Panc1 (cell line): ENCODE results near the gene RENBP. TPM values are rescaled to one million over a fixed set of nuclear protein-coding genes. Genes with fewer than 3 reads are reported as not detected.
A peak's percentile ranks its signal among the peaks of the same experiment; 100 is the strongest.

Experiments
- ATAC-seq: fragments of 200-7000 bp; cut with Tn5 transposase; 2 replicates; pipeline ENCODE4 v1.9.1; 2020; ENCODE audit warnings: mild to moderate bottlenecking, moderate library complexity
- BruUV-seq: library from RNA; stranded (reverse); fragments of 400-500 nt; replicated peaks from 2 replicates; lab custom pipeline; 2021; lab: Mats Ljungman, UMichigan
- CTCF ChIA-PET: fragments of 300-600 bp; sonication (Branson Sonifier 250); formaldehyde crosslinking; loops from one replicate; lab custom pipeline; 2022; ENCODE audit warnings: antibody characterized with exemption; lab: Charles Lee
- POLR2A ChIA-PET: fragments of 300-600 bp; sonication (Branson Sonifier 250); formaldehyde crosslinking; loops from one replicate; lab custom pipeline; 2022; ENCODE audit warnings: antibody characterized with exemption; lab: Charles Lee
- DNase-seq: peaks from one replicate; pipeline ENCODE4 v3.0.0-alpha.2; 2010; ENCODE audit warnings: low read depth, low spot score
- H3K27ac ChIP-seq: 2 replicates; pipeline ENCODE4 v1.5.1; 2011; ENCODE audit warnings: mild to moderate bottlenecking, low read length, inconsistent platforms
- H3K27me3 ChIP-seq: fragments of 200-500 bp; sonication (Bioruptor generic); 2 replicates; pipeline ENCODE4 v1.6.0; 2014; ENCODE audit warnings: low read length, inconsistent platforms; ENCODE audit not compliant: control insufficient read depth, insufficient read depth
- H3K36me3 ChIP-seq: fragments of 200-500 bp; sonication (Bioruptor generic); 2 replicates; pipeline ENCODE4 v1.5.1; 2014; ENCODE audit warnings: inconsistent platforms, mild to moderate bottlenecking, low read length, moderate library complexity; ENCODE audit not compliant: control insufficient read depth, insufficient read depth
- H3K4me1 ChIP-seq: 2 replicates; pipeline ENCODE4 v1.5.1; 2011; ENCODE audit warnings: inconsistent platforms, mild to moderate bottlenecking, low read length, moderate library complexity; ENCODE audit not compliant: control insufficient read depth, insufficient read depth
- H3K4me3 ChIP-seq, 2 experiments: 2 replicates each; pipeline ENCODE4 v1.5.1; 2011 to 2012; ENCODE audit warnings: low read depth in 2 of 2, low read length in 2 of 2, mild to moderate bottlenecking in 2 of 2, inconsistent platforms in 1 of 2, moderate library complexity in 1 of 2
- H3K9me3 ChIP-seq: fragments of 200-500 bp; sonication (Bioruptor generic); 2 replicates; pipeline ENCODE4 v1.5.1; 2014; ENCODE audit warnings: low read depth, mild to moderate bottlenecking, inconsistent platforms, low read length, moderate library complexity; ENCODE audit not compliant: control insufficient read depth, insufficient read depth
- CTCF ChIP-seq: fragments of 450-650 bp; IDR thresholded peaks from 2 replicates; pipeline ENCODE4 v1.5.1; 2017; ENCODE audit warnings: mild to moderate bottlenecking
- POLR2AphosphoS5 ChIP-seq: IDR thresholded peaks from 2 replicates; pipeline ENCODE4 v1.6.1; 2012; ENCODE audit warnings: mild to moderate bottlenecking, low read depth, low read length, moderate library complexity
- REST ChIP-seq, 2 experiments: IDR thresholded peaks; 2 replicates each; pipeline ENCODE4 v1.6.1; 2011 to 2012; ENCODE audit warnings: low read depth in 2 of 2, control low read depth in 1 of 2, low read length in 1 of 2, mild to moderate bottlenecking in 1 of 2, moderate library complexity in 1 of 2; ENCODE audit not compliant: insufficient read depth in 1 of 2
- SIN3A ChIP-seq: IDR thresholded peaks from 2 replicates; pipeline ENCODE4 v1.6.1; 2012; ENCODE audit warnings: low read depth, mild to moderate bottlenecking, low read length, moderate library complexity, borderline replicate concordance; ENCODE audit not compliant: insufficient read depth
- TCF7L2 ChIP-seq: IDR thresholded peaks from 2 replicates; pipeline ENCODE4 v1.6.1; 2011; ENCODE audit warnings: mild to moderate bottlenecking, low read depth, low read length, inconsistent platforms
- in situ Hi-C: cut with HindIII; loops from 2 replicates; pipeline ENCODE4 v1.10.0; 2016; ENCODE audit warnings: low sequenced_read_pairs, low pct_unique_long_range_greater_than_20kb
- intact Hi-C: fragments of 100-400 bp; cut with micrococcal nuclease; formaldehyde crosslinking; loops from one replicate; pipeline ENCODE4 v1.10.0; 2022; ENCODE audit not compliant: unreplicated experiment
- total RNA-seq: library from RNA; stranded (reverse); gene quantifications from one replicate; pipeline ENCODE4 v1.2.1, GENCODE V29; 2021; ENCODE audit not compliant: unreplicated experiment

RENBP gene
- total RNA-seq, 1 experiment from 2014 or later: 0.62 TPM

GRCh38 chrX:153941336-153942252, 2.8 kb downstream of the RENBP start:
- in situ Hi-C loops: no loop called here

More at GRCh38 chrX:153941336-153942252, 2.8 kb downstream of the RENBP start:
- peak overlapping the region; percentile 17; the same call in 1 of the 2 replicates for H3K27ac ChIP-seq
- intact Hi-C loops: no loop called here
- H3K9me3 ChIP-seq: no peaks in the 10 kb centered on the region
- CTCF ChIA-PET: interaction anchor here (0.6 kb wide), 1 partner anchor 18 kb away, joined by 6 read pairs; no protein-coding TSS in a partner anchor
- no peaks in the 10 kb centered on the region for H3K36me3 ChIP-seq
- peaks cover 4% of the 10 kb centered on the region for H3K4me1 ChIP-seq
- ATAC-seq (no peak), DNase-seq (no peak)
- POLR2A ChIA-PET: interaction anchor here (0.8 kb wide), 1 partner anchor 15 kb away, joined by 9 read pairs; no protein-coding TSS in a partner anchor
- TF ChIP-seq SIN3A: no peak
- TF ChIP-seq TCF7L2: no peak
- no peak for TF ChIP-seq CTCF
- no peak for TF ChIP-seq POLR2AphosphoS5
- TF ChIP-seq REST (IDR thresholded peaks at IDR 0.05; ENCODE audit: insufficient read depth in 1 of 2, low read depth in 2 of 2, low read length in 1 of 2): no peak
- BruUV-seq: no TSS peak
- H3K4me3 ChIP-seq: no peak overlapping the region
- H3K27me3 ChIP-seq: no peaks in the 10 kb centered on the region
